WTC11 (cell line): ENCODE measurements around the gene SNRNP25. TPM values are rescaled to one million over a fixed set of nuclear protein-coding genes. Genes with fewer than 3 reads are reported as not detected.
A peak's percentile ranks its signal among the peaks of the same experiment; 100 is the strongest.

Experiments used
- ATAC-seq: fragments of 200-7000 bp; cut with Tn5 transposase; 2 replicates; pipeline ENCODE4 v1.10.0; 2021; ENCODE audit warnings: mild to moderate bottlenecking, moderate library complexity
- CTCF ChIA-PET: fragments of 300-600 bp; sonication (Branson Sonifier 250); formaldehyde crosslinking; loops from one replicate; lab custom pipeline; 2021; ENCODE audit warnings: antibody characterized with exemption; lab: Charles Lee
- POLR2A ChIA-PET: fragments of 350-600 bp; sonication (Branson Sonifier 250); formaldehyde crosslinking; loops from one replicate; lab custom pipeline; 2021; ENCODE audit warnings: antibody characterized with exemption; lab: Charles Lee
- DNase-seq: peaks from one replicate; pipeline ENCODE4 v3.0.0; 2021; ENCODE audit warnings: low spot score
- H3K27ac Mint-ChIP-seq: 2 replicates; pipeline ENCODE4 v1.8.0; 2021; ENCODE audit warnings: mixed read lengths
- H3K27me3 Mint-ChIP-seq: 2 replicates; pipeline ENCODE4 v1.8.0; 2021; ENCODE audit warnings: low read depth, mild to moderate bottlenecking, moderate library complexity, mixed read lengths
- H3K36me3 Mint-ChIP-seq: 2 replicates; pipeline ENCODE4 v1.8.0; 2021; ENCODE audit warnings: mixed read lengths
- H3K4me1 Mint-ChIP-seq: 2 replicates; pipeline ENCODE4 v1.8.0; 2022; ENCODE audit warnings: mixed read lengths
- H3K4me3 Mint-ChIP-seq: 2 replicates; pipeline ENCODE4 v1.8.0; 2021; ENCODE audit warnings: mild to moderate bottlenecking, moderate library complexity, mixed read lengths
- H3K9me3 Mint-ChIP-seq: 2 replicates; pipeline ENCODE4 v1.8.0; 2021; ENCODE audit warnings: mixed read lengths
- FOXK1 ChIP-seq: sonication (generic); formaldehyde crosslinking; IDR thresholded peaks from 2 replicates; pipeline ENCODE4 v1.8.0; 2022; ENCODE audit warnings: mild to moderate bottlenecking, moderate library complexity, missing genetic modification reagents
- JAZF1 ChIP-seq: fragments of 250-450 bp; sonication (Bioruptor Pico); IDR thresholded peaks from 2 replicates; pipeline ENCODE4 v1.9.0; 2021; ENCODE audit warnings: moderate library complexity, mild to moderate bottlenecking, inconsistent platforms
- JUN ChIP-seq: sonication (generic); formaldehyde crosslinking; IDR thresholded peaks from 2 replicates; pipeline ENCODE4 v1.8.0; 2023; ENCODE audit warnings: mild to moderate bottlenecking, missing genetic modification reagents
- KAT7 ChIP-seq: sonication (generic); formaldehyde crosslinking; IDR thresholded peaks from 2 replicates; pipeline ENCODE4 v1.8.1; 2023; ENCODE audit warnings: missing genetic modification reagents, mild to moderate bottlenecking, borderline replicate concordance
- NR3C1 ChIP-seq: sonication (generic); formaldehyde crosslinking; conservative IDR thresholded peaks from 2 replicates; pipeline ENCODE4 v1.8.1; 2023; ENCODE audit warnings: low read depth, mild to moderate bottlenecking, missing genetic modification reagents
- SMAD3 ChIP-seq: sonication (generic); formaldehyde crosslinking; IDR thresholded peaks from 2 replicates; pipeline ENCODE4 v1.8.0; 2022; ENCODE audit warnings: missing genetic modification reagents, mild to moderate bottlenecking, borderline replicate concordance
- TCF7 ChIP-seq: sonication (generic); formaldehyde crosslinking; IDR thresholded peaks from 2 replicates; pipeline ENCODE4 v1.8.0; 2022; ENCODE audit warnings: mild to moderate bottlenecking, low read depth, missing genetic modification reagents, moderate library complexity
- ZNF317 ChIP-seq: sonication (generic); formaldehyde crosslinking; IDR thresholded peaks from 2 replicates; pipeline ENCODE4 v1.8.1; 2023; ENCODE audit warnings: low read depth, mild to moderate bottlenecking, moderate library complexity, missing genetic modification reagents, borderline replicate concordance
- total RNA-seq: library from RNA; stranded (reverse); gene quantifications from 3 replicates; pipeline ENCODE4 v1.2.3, GENCODE V29; 2021
- TF ChIP-seq, protein P1 (sequence below): fragments of 250-450 bp; sonication (Bioruptor Pico); IDR thresholded peaks from 2 replicates; pipeline ENCODE4 v1.9.0; 2021; ENCODE audit warnings: mild to moderate bottlenecking
- TF ChIP-seq, protein P2 (sequence below): sonication (generic); formaldehyde crosslinking; conservative IDR thresholded peaks from 2 replicates; pipeline ENCODE4 v1.8.1; 2022; ENCODE audit warnings: mild to moderate bottlenecking, missing genetic modification reagents
- TF ChIP-seq, protein P3 (sequence below): sonication (generic); formaldehyde crosslinking; IDR thresholded peaks from 2 replicates; pipeline ENCODE4 v1.8.1; 2023; ENCODE audit warnings: mild to moderate bottlenecking, missing genetic modification reagents, moderate library complexity
- TF ChIP-seq, protein P4 (sequence below): sonication (generic); formaldehyde crosslinking; IDR thresholded peaks from 2 replicates; pipeline ENCODE4 v1.8.0; 2022; ENCODE audit warnings: mild to moderate bottlenecking, missing genetic modification reagents
- TF ChIP-seq, protein P5 (sequence below): sonication (generic); formaldehyde crosslinking; IDR thresholded peaks from 2 replicates; pipeline ENCODE4 v1.8.0; 2023; ENCODE audit warnings: mild to moderate bottlenecking, missing genetic modification reagents
- TF ChIP-seq, protein P6 (sequence below): sonication (generic); formaldehyde crosslinking; IDR thresholded peaks from 2 replicates; pipeline ENCODE4 v1.8.0; 2022; ENCODE audit warnings: missing genetic modification reagents
- TF ChIP-seq, protein P7 (sequence below): fragments of 250-450 bp; sonication (Bioruptor Pico); IDR thresholded peaks from 2 replicates; pipeline ENCODE4 v1.9.0; 2021; ENCODE audit warnings: moderate library complexity, mild to moderate bottlenecking, inconsistent platforms, borderline replicate concordance
- TF ChIP-seq, protein P8 (sequence below): sonication (generic); formaldehyde crosslinking; IDR thresholded peaks from 2 replicates; pipeline ENCODE4 v1.8.1; 2022; ENCODE audit warnings: mild to moderate bottlenecking, missing genetic modification reagents, moderate library complexity, borderline replicate concordance

The SNRNP25 gene
- total RNA-seq, 1 experiment from 2014 or later, result 55.9 TPM

DNA sequence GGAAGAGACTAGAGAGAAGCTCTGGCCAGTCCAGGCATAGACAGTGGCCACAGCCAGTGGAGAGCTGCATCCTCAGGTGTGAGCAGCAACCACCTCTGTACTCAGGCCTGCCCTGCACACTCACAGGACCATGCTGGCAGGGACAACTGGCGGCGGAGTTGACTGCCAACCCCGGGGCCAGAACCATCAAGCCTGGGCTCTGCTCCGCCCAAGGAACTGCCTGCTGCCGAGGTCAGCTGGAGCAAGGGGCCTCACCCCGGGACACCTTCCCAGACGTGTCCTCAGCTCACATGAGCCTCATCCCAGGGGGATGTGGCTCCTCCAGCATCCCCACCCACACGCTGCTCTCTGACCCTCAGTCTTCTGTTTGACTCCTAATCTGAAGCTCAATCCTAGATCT lies 15.6 kb downstream of the SNRNP25 start:
- Mint-ChIP-seq H3K4me1 (peaks cover 38% of the 10 kb centered on the region), H3K9me3 (no peaks in the 10 kb centered on the region), H3K27ac (peak overlapping the region; percentile 45; the same call in 1 of the 2 replicates), H3K27me3 (no peaks in the 10 kb centered on the region), H3K4me3 (no peak overlapping the region), H3K36me3 (peaks cover 3% of the 10 kb centered on the region)
- ChIA-PET CTCF (interaction anchor here (1.4 to 16.9 kb wide), 4 partner anchors 25 to 113 kb away, joined by 3 to 493 read pairs (median 7); no protein-coding TSS in a partner anchor), POLR2A (interaction anchor here (1.3 kb wide), 1 partner anchor 16 kb away, joined by 4 read pairs; the partner anchor contains the start of genes POLR3K and SNRNP25)
- no peak for ATAC-seq
- no peak for DNase-seq
- TF ChIP-seq ZNF317 (CRISPR knock-in tag) (no peak), KAT7 (CRISPR knock-in tag) (no peak), FOXK1 (CRISPR knock-in tag) (no peak), JAZF1 (CRISPR knock-in tag) (no peak), JUN (CRISPR knock-in tag) (no peak), NR3C1 (CRISPR knock-in tag) (no peak), SMAD3 (CRISPR knock-in tag) (no peak), TCF7 (no peak)
- TF ChIP-seq, protein P1, sequence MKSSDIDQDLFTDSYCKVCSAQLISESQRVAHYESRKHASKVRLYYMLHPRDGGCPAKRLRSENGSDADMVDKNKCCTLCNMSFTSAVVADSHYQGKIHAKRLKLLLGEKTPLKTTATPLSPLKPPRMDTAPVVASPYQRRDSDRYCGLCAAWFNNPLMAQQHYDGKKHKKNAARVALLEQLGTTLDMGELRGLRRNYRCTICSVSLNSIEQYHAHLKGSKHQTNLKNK, result no peak
- TF ChIP-seq, protein P2, sequence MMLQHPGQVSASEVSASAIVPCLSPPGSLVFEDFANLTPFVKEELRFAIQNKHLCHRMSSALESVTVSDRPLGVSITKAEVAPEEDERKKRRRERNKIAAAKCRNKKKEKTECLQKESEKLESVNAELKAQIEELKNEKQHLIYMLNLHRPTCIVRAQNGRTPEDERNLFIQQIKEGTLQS (CRISPR knock-in tag), result no peak
- TF ChIP-seq, protein P3, sequence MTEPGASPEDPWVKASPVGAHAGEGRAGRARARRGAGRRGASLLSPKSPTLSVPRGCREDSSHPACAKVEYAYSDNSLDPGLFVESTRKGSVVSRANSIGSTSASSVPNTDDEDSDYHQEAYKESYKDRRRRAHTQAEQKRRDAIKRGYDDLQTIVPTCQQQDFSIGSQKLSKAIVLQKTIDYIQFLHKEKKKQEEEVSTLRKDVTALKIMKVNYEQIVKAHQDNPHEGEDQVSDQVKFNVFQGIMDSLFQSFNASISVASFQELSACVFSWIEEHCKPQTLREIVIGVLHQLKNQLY (CRISPR knock-in tag), result no peak
- TF ChIP-seq, protein P4, sequence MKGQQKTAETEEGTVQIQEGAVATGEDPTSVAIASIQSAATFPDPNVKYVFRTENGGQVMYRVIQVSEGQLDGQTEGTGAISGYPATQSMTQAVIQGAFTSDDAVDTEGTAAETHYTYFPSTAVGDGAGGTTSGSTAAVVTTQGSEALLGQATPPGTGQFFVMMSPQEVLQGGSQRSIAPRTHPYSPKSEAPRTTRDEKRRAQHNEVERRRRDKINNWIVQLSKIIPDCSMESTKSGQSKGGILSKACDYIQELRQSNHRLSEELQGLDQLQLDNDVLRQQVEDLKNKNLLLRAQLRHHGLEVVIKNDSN, result no peak
- TF ChIP-seq, protein P5, sequence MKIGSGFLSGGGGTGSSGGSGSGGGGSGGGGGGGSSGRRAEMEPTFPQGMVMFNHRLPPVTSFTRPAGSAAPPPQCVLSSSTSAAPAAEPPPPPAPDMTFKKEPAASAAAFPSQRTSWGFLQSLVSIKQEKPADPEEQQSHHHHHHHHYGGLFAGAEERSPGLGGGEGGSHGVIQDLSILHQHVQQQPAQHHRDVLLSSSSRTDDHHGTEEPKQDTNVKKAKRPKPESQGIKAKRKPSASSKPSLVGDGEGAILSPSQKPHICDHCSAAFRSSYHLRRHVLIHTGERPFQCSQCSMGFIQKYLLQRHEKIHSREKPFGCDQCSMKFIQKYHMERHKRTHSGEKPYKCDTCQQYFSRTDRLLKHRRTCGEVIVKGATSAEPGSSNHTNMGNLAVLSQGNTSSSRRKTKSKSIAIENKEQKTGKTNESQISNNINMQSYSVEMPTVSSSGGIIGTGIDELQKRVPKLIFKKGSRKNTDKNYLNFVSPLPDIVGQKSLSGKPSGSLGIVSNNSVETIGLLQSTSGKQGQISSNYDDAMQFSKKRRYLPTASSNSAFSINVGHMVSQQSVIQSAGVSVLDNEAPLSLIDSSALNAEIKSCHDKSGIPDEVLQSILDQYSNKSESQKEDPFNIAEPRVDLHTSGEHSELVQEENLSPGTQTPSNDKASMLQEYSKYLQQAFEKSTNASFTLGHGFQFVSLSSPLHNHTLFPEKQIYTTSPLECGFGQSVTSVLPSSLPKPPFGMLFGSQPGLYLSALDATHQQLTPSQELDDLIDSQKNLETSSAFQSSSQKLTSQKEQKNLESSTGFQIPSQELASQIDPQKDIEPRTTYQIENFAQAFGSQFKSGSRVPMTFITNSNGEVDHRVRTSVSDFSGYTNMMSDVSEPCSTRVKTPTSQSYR (CRISPR knock-in tag), result no peak
- TF ChIP-seq, protein P6, sequence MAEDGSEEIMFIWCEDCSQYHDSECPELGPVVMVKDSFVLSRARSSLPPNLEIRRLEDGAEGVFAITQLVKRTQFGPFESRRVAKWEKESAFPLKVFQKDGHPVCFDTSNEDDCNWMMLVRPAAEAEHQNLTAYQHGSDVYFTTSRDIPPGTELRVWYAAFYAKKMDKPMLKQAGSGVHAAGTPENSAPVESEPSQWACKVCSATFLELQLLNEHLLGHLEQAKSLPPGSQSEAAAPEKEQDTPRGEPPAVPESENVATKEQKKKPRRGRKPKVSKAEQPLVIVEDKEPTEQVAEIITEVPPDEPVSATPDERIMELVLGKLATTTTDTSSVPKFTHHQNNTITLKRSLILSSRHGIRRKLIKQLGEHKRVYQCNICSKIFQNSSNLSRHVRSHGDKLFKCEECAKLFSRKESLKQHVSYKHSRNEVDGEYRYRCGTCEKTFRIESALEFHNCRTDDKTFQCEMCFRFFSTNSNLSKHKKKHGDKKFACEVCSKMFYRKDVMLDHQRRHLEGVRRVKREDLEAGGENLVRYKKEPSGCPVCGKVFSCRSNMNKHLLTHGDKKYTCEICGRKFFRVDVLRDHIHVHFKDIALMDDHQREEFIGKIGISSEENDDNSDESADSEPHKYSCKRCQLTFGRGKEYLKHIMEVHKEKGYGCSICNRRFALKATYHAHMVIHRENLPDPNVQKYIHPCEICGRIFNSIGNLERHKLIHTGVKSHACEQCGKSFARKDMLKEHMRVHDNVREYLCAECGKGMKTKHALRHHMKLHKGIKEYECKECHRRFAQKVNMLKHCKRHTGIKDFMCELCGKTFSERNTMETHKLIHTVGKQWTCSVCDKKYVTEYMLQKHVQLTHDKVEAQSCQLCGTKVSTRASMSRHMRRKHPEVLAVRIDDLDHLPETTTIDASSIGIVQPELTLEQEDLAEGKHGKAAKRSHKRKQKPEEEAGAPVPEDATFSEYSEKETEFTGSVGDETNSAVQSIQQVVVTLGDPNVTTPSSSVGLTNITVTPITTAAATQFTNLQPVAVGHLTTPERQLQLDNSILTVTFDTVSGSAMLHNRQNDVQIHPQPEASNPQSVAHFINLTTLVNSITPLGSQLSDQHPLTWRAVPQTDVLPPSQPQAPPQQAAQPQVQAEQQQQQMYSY (CRISPR knock-in tag), result no peak
- TF ChIP-seq, protein P7, sequence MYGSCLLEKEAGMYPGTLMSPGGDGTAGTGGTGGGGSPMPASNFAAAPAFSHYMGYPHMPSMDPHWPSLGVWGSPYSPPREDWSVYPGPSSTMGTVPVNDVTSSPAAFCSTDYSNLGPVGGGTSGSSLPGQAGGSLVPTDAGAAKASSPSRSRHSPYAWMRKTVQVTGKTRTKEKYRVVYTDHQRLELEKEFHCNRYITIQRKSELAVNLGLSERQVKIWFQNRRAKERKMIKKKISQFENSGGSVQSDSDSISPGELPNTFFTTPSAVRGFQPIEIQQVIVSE (CRISPR knock-in tag), result no peak
- TF ChIP-seq, protein P8, sequence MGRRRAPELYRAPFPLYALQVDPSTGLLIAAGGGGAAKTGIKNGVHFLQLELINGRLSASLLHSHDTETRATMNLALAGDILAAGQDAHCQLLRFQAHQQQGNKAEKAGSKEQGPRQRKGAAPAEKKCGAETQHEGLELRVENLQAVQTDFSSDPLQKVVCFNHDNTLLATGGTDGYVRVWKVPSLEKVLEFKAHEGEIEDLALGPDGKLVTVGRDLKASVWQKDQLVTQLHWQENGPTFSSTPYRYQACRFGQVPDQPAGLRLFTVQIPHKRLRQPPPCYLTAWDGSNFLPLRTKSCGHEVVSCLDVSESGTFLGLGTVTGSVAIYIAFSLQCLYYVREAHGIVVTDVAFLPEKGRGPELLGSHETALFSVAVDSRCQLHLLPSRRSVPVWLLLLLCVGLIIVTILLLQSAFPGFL (CRISPR knock-in tag), result no peak
